ENCODE measurements around the gene LGMN.

The LGMN gene

DNA sequence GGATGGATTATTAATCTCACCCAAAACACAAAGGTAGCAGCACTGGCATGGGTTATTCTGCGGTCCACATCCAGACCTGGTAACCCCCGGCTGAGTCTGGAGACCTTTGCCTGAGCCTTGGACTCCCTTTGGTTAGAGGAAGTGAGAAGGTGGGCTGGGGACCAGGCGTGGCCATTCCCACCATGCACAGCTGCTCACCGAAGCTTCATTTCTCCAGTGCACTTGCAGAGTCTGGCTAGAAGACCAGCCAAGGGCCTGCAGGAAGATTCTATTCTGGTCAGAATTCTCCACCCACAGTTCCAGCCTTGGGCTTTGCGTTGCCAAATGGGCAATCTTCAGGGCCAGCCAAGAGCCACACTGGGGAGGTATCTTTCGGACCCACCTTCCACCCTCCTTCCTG, 73.0 kb downstream of the LGMN start:
- DNase-seq = no peak

- no peak for DNase-seq
Observed at GRCh38 chr14:92673601-92674150, 74.8 kb downstream of the LGMN start.

DNA sequence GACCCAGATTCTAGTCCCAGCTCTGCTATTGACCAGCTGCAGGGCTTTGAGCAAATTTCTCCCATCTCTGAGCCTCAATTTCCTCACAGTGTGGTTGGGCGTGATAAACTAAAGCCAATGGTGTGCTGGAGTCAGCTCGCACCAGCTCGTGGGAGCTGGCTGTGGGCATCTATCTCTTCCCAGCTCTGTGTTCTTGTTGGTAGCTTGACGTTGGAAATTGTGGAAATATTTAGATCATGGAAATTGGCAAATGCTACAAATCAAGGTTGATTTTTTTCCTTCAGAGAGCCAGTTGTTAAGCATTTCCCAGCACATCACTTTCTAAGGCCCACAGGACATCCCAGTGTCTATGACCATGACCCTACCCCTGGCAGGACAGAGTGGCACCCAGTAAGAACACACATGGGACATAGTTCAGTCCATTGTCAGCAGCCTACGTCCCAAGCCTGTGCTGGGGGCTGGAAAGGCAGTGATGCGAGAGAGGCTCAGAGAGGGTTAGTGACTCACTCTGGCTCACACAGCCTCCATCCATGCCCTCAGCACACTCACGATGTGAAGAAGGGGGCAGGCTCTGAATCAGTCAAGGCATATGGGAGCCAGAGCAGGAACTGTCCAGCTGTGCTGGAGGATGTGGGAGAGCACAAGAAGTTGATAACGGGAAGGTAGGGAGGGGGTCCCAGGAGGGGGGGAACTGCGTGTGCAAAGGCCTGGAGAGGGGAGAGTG, 77.6 kb downstream of the LGMN start:
- no peak for DNase-seq

DNA sequence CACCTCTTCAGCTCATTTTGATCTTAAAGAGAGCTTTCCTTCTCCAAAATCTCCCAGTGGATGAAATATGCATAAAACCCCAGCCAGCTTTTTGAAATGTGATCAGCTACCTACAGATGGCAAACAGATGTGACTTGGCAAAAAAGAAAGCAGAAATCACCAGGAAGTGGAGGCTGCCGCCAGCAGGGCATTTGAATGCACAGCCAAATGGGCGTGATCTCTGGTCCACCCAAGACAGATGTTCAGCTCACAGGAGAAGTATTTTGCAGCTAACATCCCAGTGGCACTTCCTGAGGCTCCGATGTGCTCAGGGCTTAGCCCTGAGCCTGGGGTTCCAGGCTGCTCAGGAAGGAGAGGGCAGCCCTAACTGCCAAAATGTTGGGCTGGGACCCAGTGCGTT, 78.3 kb downstream of the LGMN start:
- peak; percentile 58 to 61 for DNase-seq

DNA sequence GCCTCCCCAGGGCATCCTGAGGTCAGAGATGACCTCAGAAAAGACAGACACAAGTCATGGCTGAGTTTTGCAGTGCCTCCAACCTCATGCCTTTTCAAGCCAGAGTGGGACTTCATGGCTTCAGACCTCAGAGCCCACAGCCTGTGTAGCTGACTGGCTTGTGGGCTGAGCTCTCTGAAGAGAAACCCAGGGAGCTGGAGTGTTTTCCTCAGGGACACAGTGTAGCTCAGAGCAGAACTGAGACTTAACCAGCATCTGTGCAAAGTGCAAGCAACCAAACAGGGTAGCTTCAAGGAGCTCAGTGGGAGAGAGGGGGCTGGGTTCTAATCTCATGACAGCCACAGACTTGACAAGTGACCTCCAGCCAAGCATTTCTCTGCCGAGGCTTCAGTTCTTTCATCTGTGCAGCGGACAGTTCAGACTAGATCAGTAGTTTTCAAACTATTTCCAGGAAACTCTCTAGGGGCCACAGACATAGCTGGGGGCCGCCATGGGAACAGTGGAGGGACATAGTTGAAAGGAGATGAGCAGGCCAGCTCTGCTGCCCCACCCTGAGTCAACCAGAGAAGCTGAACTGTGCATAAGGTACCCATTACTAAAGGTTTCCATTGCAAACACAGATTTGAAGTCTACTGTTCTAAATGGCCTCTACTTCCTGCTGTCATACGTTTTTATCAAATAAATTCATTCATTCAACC, 80.0 kb downstream of the LGMN start:
- DNase-seq = peak in 1 of 2 donors; percentile 22

DNA sequence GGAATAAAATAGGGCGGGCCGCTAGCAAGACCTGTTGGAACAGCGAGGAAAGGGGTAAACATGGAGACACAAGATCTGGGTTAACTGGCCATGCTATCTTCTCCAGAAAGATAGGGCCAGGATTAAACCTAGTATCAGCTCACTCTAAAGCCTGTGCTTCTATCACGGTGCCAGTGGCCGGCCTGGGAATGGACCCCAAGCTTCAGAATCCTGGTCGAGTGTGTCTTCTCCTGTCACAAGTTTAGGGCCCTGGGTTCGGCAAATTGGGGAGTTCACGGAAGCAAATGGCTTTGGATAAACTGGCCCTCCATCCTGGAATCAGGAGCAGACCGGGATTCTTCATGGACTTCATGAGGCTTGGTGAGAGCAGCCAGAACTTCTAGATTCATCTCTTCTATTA, 82.2 kb downstream of the LGMN start:
- DNase-seq = no peak

DNA sequence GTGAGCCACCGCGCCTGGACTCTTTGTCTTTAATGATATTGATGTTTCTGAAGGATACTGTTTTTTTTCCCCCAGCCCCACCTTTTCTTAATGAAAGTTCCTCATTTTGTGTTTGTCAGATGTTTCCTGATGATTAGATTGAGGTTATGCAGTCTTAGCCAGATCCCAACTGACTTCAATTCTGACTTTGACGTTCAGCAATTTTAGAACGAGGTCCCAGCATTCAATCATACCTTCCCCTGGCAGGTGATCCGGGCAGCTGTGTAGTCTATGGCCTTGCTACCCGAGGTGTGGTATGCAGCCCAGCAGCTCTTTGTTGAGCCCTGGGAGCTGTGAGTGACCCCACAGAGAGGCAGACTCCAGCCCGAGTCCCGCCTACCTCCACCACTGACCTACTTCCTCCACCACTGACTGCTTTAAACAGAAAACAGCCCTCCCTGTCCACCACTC, 82.7 kb downstream of the LGMN start:
- DNase-seq = peak; percentile 64 to 68

- no peak for DNase-seq
Observed at GRCh38 chr14:92663049-92663448, 85.4 kb downstream of the LGMN start.

DNA sequence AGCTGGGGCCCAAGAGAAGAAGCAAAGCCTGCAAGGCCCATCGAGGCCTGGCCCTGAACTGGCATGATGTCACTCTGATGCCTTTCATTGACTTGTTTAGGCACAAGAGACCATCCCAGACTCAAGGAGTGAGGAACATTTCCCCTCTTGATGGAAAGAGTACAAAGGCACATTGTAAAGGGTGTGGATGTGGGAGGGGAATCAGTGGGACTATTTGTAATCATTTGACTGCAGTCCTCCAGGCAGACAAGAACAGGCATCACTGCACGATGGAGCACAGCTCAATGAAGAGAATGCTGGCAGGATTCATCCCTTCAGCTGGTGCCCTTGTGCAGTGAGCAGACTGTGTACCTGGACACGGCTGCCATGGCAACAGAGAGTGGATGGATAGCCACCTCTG, 87.9 kb downstream of the LGMN start:
- DNase-seq = no peak

DNA sequence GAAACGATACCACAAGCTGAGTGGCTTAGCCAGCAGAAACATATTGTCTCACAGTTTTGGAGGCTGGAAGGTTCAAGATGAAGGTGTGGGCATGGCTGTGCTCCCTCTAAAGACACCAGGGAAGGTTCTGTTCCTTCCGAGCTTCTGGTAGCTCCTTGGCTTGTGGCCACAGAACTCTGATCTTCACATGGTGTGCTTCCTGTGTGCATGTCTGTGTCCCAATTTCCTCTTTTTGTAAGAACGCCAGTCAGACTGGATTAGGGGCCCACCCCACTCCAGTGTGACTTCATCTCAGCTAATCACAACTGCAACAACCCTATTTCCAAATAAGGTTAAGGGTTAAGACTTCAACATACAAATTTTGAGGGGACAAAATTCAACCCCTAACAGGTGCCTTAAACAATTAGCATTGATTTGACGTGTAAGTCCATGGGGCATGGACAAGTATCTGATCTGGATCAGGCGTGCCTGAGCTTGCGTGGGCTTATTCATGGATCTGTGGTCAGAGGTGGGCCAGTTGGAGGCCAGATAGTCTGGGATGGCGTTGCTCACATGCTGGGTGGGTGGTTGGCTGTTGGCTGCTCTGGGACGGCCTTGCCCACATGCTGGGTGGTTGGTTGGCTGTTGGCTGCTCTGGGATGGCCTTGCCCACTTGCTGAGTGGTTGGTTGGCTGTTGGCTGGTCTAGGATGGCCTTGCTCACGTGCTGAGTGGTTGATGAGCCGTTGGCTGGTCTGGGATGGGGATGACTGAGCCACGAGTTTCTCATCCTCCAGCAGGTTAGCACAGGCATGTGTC, 88.5 kb downstream of the LGMN start:
- DNase-seq = peak; percentile 97 to 98

- no peak for DNase-seq
Observed at GRCh38 chr14:92658684-92659083, 89.7 kb downstream of the LGMN start.

GRCh38 chr14:92658160-92658559, 90.3 kb downstream of the LGMN start:
- no peak for DNase-seq

- DNase-seq = peak; percentile 97 to 98
Observed at GRCh38 chr14:92657457-92658142, 90.8 kb downstream of the LGMN start.

- DNase-seq = peak in 1 of 2 donors; percentile 62
Observed at GRCh38 chr14:92656306-92657081, 91.9 kb downstream of the LGMN start.

DNA sequence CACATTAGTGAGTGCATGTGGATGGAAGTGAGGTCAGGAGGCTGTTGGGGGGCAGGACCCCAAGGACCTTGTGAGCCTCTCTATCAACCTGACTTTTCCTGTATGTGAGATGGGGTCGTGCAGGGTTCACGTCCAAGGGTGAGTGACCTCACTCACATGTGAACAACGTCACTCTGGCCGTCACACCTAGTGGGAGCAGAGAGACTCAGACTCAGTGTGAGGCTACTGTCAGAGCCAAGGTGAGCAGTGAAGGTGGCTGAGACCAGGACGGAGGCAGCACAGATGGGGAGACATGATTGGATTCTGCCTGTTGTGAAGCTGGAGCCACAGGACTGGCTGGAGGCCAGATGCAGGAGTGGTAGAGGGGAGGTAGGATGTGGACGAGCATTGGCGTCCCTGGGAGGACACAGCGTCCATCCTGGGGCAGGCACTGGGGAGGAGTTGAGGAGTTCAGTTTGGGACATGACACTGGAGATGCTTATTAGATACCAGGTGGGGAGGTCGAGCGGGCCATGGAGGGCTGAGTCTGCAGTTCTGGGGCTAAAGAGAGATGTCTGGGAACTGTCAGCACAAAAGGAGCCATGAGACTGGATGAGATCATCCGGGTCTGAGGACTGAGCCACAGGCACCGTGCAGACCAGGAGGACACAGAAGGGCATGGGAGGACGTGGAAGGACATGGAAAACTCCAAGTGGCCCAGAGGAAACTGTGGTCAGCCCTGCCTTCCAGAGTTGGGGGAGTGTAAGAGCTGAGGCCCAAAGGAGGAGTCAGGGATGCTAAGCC, 92.8 kb downstream of the LGMN start:
- peak; percentile 59 to 82 for DNase-seq

GRCh38 chr14:92654239-92654901, 94.1 kb downstream of the LGMN start:
- DNase-seq = no peak

Measured in inflammatory macrophage (primary cell).